GM19395 (cell line): ENCODE results near the gene SRRM5.
"Not testable (repeated sequence)": the region's sequence is repeated elsewhere in the genome, so short reads cannot be mapped to it uniquely, and the experiment has no call there.

ENCODE experiments used
- ATAC-seq: cut with Tn5 transposase; IDR thresholded peaks from one replicate; pipeline ENCODE4 v1.9.1; 2021; ENCODE audit warnings: mild to moderate bottlenecking, moderate library complexity; ENCODE audit not compliant: unreplicated experiment

The SRRM5 gene

DNA sequence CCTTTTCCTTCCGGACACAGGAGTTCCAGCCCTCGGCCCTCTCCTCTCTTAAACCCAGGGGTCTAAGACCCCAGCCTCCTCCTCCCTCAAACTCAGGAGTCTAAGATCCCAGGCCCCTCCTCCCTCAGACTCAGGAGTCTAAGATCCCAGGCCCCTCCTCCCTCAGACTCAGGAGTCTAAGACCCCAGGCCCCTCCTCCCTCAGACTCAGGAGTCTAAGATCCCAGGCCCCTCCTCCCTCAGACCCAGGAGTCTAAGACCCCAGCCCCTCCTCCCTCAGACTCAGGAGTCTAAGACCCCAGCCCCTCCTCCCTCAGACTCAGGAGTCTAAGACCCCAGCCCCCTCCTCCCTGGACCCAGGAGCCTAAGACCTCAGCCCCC is 23.7 kb downstream of the SRRM5 start:
- not testable (repeated sequence) for ATAC-seq

DNA sequence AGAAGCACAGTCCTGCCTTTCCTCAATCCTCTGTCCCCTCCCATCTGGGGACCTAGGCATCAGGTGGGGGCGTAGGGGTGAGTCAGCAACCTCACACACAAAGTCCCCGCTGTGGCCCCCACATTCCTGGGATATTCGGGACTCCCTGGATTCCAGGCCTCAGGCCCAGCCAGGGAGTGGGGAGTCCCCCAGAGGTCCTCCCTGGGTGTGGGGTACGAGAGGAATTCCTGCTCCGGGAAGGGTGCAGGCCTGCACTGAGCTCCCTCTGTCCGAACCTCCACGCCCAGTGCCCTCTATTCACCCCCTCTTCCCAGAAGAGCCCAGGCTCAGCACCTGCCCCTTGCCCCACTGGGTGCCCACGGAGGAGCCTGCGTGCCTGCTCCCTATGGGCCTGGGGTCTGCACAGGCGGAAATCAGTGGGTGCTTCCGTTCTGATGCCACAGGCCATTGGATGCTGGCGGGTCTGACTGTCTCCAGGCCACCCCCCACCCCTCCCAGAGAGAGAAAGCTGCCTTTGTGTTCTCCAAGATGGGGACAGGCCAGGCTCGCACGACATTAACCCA is 24.3 kb downstream of the SRRM5 start:
- no peak for ATAC-seq

GRCh38 chr19:43638214-43638994 is 26.5 kb downstream of the SRRM5 start:
- ATAC-seq, result no peak

DNA sequence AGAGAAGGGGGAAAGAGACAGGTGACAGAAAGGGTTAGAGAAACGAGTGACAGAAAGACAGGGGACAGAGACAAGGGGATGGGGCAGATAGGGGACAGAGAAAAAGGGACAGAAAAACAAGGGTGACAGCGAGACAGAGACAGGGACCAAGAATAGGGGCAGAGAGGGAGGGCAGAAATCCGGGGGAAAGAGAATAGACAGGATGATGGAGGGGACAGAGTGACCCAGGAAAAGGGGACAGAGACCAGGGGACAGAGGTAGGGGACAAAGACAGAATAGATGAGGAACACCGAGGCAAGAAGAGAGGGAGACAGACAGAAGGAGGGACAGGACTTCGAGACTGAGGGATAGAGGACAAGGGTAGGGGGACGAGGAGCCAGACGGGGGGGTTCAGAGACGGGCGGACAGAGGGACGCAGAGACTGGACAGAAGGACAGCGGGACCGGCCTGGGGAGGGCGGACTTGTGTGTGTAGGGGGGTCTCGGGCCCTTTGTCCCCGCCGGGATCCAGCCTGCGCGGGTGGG is 27.2 kb downstream of the SRRM5 start:
- ATAC-seq, result no peak

DNA sequence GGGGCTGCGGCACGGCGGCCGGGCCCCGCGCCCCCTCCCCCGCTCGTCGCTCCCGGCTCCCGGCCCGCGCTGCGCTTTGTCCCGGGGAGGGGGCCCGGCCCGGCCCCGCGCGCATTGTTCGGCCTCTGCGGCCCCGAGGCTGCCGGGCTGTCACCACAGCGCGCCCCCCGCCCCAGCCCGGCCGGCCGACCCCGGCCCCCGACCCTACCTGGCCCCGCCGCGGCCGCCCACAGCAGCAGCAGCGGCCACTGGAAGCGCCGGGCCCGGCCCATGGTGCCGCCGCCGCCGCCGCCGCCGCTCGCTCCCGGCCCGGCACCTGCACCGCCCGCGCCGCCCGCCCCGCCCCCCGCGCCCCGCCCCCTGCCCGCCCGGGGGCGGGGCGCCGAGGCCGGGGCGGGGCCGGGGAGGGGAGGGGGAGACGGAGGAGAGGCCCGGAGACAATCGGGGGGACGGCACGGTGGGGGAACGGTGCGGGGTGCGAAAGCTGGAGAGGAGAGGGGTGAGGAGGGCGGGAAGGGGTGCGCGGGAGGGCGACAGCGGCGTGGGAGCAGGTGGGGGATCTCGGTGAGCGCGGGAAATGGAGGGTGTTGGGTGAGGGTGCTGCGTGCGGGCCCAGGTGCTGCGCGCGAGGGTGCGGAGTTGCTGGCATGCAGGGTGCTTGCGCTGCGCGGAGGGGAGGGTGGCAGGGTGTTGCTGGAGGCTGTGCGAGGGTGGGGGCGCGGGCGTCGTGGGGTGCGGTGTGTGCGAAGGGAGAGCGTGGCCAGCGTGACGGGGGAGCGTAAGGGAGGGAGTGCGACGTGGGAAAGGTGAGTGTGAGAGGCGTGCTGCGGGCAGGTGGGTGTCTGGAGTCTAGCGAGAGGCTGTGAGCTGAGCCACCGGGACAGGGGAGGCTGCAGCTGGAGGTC is 27.9 kb downstream of the SRRM5 start, which contains the start of gene CADM4:
Gene CADM4, minus strand, starts transcription at position 332 of the 905 bp plus-strand sequence. Its CDS starts 60 bp downstream, at position 272.
- ATAC-seq, result no peak

GRCh38 chr19:43640424-43640757 is 28.5 kb downstream of the SRRM5 start:
- ATAC-seq, result no peak

DNA sequence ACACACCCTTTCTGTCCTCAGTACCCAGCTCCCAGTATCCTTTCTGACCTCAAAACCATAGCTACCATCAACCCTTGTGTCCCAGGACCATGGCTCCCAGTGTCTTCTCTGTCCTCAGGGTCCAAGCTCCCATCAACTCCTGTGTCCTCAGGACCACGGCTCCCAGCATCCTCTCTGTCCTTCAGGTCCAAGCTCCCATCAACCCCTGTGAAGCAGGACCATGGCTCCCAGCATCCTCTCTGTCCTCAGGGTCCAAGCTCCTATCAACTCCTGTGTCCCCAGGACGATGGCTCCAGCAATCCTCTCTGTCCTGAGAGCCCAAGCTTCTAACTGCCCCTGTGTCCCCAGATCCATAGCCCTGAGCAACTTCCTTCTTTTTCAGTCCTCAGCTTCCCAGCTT is 29.4 kb downstream of the SRRM5 start:
- ATAC-seq, result no peak

DNA sequence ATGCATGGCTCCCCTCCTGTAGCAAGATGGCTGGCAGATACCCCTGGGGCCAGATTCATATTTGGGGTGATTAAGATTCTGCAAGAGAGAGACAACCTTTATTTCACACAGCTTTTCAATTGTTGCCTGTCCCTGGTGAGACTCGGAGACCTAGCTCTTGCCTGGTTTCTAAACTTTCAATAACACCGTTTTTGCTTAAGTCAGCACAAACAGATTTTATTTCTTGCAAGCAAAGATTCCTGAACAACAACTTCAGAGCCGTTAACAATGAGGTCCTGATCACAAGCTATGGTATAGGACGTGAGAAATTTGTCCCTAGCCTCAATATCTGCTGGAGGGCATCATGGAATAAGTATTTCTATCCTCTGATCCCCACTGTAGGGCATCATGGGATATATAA is 30.6 kb downstream of the SRRM5 start:
- ATAC-seq, result no peak

- ATAC-seq, result no peak
Observed at GRCh38 chr19:43643326-43643725, 31.4 kb downstream of the SRRM5 start.

GRCh38 chr19:43644181-43644580 is 32.3 kb downstream of the SRRM5 start:
- ATAC-seq, result no peak

- ATAC-seq, result no peak
Observed at GRCh38 chr19:43648633-43649032, 36.7 kb downstream of the SRRM5 start.

- no peak for ATAC-seq
Observed at GRCh38 chr19:43649514-43649913, 37.6 kb downstream of the SRRM5 start.

DNA sequence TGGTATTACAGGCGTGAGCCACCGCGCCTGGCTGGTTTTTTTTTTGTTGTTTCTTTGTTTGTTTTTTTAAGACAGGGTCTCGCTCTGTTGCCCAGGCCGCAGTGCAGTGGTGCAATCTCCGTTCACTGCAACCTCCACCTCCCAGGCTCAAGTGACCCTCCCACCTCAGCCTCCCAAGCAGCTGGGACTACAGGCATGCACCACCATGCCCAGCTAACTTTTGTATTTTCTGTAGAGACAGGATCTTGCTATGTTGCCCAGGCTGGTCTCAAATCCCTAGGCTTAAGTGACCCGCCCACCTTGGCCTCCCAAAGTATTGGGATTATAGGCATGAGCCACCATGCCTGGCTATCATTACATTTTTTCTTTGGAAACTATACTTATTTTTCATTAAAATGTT is 38.4 kb downstream of the SRRM5 start:
- not testable (repeated sequence) for ATAC-seq

DNA sequence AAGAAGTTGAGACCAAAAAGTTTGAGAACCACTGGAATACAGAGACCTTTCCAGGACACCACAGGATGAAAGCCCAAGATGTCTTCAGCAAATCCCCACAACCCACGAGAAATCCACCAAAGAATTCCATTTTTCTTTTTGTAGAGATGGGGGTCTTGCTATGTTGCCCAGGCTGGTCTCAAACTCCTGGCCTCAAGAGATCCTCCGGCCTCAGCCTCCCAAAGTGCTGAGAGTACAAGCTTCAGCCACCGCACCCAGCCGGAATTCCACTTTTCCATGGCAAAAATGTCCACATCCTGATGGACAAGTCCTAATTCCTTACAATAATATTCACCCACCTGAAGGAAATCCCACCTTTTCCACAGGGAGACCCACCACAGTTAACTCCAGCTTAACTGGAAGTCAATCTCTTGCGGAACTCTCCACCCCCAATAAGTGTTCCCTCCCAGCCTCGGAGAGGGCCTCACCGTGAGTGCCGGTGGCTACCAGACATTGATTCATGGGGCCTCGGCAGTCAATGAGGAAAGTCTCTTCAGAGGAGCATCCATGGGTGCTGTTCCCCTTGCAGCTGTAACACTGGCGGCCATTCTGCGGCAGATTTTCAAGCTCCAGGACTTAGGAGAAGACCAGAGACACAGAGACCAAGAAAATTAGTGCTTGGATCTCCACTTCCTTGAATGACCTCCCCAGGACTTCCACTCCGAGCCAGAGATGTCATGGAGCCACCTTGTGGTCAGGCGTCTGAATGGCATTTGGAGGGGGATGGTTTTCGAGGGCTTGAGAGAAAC is 40.1 kb downstream of the SRRM5 start:
- ATAC-seq, result no peak

- ATAC-seq, result no peak
Observed at GRCh38 chr19:43652546-43652874, 40.6 kb downstream of the SRRM5 start.

DNA sequence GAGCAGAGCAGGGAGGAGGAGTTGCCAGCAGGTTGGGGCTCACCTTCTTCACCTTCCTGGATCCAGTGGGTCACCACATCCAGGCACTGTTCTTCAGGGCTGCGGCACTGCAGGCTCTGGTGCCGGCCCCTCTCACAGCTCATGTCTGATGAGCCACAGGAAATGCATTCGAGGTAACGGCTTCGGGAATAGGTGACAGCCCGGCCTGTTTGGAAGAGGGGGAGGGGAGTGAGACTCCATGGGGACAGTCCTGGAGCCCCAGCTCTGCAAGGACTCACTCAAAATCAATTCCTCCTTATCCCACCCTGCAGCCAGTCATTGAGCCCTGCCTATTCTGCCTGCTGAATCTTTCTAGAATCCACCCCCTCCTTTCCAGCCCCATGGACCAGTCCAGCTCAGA is 44.5 kb downstream of the SRRM5 start:
- no peak for ATAC-seq

GRCh38 chr19:43658001-43658400 is 46.1 kb downstream of the SRRM5 start:
- ATAC-seq, result no peak

GRCh38 chr19:43658494-43658893 is 46.6 kb downstream of the SRRM5 start:
- ATAC-seq, result no peak

- no peak for ATAC-seq
Observed at GRCh38 chr19:43660301-43660970, 48.5 kb downstream of the SRRM5 start.

DNA sequence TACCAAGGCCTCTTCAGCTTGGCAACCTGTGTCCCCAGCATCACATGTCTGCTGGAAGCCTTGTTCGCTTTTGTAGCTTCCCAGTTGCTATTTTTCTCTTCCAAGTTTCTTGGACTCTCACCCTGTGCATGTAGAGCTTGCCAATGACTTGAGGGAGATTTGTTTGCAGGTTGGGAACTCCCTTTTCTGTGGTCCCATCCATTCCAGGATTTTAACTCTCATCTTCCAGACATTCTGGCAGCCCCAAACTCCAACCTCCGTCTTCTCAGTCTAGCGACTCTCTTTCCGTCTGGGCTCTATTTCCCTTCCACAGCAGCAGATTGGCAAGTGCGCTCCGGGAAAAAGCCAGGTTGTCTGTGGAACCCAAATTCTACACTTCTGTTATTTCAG is 49.1 kb downstream of the SRRM5 start:
- no peak for ATAC-seq
